HG03575 (cell line): ENCODE results near the gene PROM1.
A peak's percentile ranks its signal among the peaks of the same experiment; 100 is the strongest.

Experiments used
- ATAC-seq: cut with Tn5 transposase; IDR thresholded peaks from one replicate; pipeline ENCODE4 v1.9.1; 2021; ENCODE audit not compliant: unreplicated experiment, insufficient number of reproducible peaks, low FRiP score; ENCODE audit errors: extremely low read depth

PROM1 gene

DNA sequence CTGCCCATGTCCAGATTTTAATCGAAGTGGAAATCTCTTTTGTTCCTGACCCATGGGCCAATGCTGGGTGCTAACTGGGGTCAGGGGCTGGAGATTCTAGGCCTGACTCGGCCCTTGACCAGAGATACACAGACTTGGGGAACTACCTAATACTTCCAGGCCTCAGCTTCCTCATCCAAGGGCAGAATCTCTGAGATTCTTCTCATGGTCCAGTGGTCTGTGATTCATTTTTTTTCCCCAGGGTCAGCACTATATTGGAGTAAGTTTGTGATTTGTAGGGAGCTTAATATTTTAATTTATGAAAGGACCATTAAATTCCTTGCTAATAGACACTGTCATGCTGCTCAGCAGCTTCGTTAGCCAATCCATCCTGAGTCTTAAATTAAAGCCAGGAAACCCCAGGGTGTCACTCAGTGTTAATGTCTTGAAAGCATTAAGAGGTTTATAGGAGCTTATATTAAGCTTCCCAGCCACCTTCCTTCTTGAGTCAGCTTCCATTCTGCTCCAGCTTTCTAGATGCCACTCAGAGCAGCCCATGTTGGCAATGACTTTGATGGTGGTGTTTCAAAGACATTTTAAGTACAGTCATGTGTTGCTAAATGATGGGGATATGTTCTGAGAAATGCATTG, 27.0 kb upstream of the PROM1 start:
- ATAC-seq, result no peak

DNA sequence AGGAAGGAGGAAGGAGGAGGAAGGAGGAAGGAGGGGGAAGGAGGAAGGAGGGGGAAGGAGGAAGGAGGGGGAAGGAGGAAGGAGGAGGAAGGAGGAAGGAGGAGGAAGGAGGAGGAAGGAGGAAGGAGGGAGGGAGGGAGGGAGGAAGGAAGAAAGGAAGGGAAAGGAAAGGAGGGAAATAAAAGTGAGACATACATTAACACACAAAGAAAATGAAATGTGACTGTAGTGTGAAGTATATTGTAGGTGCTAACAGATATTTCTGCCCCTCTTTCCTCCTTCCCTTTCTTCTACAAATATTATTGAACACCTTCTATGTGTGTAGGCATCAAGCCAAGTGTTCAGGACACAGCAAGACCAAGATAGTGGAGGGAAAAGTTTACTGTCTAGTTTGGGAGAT, 26.4 kb upstream of the PROM1 start:
- ATAC-seq, result no peak

DNA sequence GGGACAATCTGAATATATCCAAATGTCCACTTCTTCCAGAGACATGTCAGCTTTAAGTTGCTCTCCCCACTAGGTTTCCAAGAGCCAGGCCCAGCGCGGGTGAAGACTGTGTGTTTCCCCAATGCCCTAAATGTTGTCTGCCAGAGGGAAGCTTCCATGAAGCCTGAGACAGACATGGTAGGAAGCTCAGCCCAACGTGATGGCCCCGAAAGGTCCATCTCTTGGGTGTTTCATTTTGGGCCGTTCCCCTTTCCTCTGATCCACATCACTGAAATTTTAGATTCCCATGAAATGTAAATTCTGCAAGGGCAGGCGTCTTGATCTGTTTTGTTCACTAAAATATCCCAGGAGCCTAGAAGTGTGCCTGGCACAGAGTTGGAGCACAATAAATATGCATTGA, 25.4 kb upstream of the PROM1 start:
- ATAC-seq, result no peak

DNA sequence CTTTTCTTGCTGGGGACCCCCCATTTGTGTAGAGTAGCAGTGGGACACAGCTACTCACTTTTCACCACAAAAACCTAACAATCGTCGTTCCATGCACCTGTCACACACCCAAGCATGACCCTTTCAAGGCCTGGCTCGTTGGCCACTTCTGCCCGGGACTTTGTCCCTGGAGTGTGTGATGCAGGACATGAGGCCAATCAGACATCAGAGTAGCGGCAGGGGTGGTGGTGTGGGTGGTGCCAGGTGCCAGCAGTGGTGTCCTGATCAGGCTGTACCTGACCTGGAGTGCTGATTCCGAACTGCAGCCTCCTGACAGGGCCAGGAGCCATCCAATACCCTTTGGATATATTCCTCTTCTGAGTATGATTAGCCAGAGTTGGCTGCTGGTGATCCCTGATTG, 23.1 kb upstream of the PROM1 start:
- no peak for ATAC-seq

DNA sequence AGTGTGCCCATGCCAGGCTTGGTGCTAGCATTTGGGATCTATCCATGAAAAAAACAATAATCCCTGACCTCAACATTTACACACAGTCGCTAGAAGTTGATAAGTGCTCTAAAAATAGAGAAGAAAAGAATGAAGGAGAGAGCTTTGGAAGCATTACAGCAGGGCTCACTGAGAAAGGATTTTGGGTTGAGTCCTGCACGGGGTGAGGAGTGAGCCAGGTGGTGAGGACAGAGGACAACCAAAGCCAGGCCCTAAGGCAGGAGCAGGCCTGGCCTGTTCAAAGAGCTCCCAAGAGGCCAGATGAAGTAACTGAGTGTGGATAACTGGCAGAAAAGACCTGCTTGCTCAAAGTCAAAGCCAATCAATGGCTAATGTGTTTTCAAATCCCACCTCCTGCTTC, 20.7 kb upstream of the PROM1 start:
- ATAC-seq, result no peak

DNA sequence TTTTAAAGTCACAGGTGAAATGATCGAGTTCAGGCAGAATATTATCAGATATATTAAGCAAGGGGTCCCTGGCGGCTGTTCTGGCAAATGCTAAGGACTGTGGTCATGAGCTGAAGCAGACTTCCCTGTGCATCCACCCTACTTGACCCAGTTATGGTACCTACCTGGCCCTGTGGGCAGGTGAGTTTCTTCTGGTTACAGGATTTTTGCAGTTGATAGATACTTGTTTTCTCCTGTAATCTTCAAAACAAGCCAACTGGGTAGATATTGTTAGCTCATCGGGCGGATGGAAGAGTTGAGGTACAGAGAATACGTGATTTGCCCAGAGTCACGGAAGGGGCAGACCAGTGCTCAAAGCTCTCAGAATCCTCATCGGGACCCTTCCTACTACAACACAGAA, 18.5 kb upstream of the PROM1 start:
- ATAC-seq, result no peak

DNA sequence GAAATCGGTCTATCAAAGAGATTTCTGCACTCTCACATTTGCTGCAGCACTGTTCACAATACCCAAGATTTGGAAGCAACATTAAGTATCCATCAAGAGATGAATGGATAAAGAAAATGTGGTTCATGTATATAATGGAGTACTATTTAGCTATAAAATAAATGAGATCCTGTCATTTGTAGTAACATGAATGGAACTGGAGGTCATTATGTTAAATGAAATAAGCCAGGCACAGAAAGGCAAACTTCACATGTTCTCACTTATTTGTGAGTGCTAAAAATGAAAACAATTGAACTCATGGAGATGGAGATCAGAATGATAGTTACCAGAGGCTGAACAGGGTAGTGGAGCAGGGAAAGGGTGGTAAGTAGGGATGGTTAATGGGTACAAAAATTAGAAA, 17.0 kb upstream of the PROM1 start:
- ATAC-seq, result no peak

DNA sequence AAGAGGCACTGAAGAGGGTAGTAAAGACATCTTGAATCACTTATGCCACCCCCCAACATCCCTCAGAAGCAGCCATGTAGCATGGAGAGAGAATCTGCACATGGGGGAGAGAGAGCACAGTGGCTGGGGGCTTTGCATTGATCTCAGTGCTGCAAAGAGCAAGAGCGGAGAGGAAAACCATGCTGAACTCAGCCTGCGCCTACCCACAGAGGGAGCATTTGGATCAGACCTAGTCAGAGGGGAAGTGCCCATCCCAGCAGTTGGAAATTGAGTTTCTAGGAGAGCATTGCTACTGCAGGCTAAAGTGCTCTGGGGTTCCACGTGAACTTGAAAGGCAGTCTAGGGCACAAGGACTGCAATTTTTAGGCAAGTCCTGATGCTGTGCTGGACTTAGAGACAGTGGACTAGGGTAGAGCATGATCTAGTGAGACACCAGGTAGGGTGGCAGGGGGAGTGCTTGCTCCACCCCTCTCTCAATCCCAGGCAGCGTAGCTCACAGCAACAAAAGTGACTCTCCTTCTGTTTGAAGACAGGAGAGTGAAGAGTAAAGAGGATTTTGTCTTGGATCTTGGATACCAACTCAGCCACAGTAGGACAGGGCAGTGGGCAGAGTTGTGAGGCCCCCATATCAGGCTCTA, 9.0 kb upstream of the PROM1 start:
- no peak for ATAC-seq

DNA sequence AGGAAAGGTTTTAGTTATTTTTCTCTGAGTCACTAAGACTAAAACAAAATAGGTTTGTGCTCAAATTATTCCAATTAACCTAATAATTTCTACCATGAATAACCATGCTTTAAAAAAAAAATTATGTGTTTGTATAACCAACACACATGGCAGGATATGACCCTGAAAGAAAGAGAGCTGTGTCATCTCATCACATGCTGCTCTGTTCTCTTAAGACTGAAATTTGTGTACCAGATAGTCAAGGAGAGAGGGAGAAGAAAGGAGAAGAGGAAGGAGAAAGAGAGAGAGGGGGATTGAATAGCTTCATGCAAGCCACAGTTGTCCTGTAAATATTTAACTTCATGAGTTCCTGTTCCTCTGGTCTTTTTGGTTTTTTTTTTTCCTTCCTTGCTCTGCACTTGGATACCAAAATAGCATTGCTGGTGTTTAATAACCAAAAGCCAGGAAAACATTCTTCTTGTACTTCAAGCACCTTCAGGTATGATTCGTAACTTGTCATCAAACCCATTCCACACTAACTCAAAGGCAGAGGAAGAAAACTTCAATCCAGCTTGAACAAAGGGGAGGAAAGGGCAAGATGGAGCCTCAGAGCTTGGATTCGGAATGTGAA, 6.4 kb upstream of the PROM1 start:
- no peak for ATAC-seq

DNA sequence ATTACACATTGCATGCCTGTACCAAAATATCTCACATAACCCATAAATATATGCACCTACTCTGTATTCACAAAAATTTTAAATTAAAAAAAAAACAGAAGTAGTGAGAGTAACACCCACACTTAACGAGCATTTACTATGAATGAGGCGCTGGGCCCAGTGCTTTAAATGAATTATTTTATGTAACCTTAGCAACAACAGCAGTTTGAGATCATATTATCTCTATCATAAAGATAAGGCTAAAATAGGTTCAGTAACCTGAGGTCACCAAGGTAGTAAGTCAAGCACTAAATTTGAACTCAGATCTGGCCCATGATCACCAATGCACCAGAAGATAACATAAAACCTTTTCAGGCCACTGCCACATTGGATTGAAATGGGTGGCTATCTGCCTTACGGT, 5.3 kb upstream of the PROM1 start:
- ATAC-seq, result no peak

DNA sequence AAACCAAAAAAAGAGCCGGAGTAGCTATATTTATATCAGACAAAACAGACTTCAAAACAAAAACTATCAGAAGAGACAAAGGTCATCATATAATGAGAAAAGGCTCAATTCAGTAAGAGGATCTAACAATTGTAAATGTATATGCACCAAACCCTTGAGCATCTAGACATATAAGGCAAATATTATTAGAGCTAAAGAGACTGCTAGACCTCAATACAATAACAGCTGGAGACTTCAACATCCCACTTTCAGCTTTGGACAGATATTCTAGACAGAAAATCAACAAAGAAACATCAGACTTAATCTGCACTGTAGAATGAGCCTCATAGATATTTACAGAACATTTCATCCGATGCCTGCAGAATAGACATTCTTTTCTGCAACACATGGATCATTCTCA, 4.8 kb upstream of the PROM1 start:
- ATAC-seq, result no peak

DNA sequence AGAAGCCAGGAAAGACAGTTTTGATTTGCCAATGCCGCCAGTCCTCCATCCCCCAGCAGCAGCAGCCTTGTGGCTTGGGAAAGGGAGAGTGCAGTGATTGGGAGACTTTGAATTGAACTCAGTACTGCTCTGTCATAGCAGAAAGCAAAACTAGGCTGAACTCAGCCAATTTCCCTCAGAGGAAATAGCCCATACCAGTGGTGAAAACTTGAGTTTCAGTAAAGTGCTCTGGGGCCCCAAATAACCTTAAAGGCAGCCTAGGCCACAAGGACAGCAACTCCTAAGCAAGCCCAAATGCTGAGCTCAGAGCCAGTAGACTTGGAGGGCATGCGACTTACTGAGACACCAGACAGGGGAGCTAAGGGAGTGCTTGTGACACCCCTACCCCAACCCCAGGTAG, 2.0 kb upstream of the PROM1 start:
- no peak for ATAC-seq

DNA sequence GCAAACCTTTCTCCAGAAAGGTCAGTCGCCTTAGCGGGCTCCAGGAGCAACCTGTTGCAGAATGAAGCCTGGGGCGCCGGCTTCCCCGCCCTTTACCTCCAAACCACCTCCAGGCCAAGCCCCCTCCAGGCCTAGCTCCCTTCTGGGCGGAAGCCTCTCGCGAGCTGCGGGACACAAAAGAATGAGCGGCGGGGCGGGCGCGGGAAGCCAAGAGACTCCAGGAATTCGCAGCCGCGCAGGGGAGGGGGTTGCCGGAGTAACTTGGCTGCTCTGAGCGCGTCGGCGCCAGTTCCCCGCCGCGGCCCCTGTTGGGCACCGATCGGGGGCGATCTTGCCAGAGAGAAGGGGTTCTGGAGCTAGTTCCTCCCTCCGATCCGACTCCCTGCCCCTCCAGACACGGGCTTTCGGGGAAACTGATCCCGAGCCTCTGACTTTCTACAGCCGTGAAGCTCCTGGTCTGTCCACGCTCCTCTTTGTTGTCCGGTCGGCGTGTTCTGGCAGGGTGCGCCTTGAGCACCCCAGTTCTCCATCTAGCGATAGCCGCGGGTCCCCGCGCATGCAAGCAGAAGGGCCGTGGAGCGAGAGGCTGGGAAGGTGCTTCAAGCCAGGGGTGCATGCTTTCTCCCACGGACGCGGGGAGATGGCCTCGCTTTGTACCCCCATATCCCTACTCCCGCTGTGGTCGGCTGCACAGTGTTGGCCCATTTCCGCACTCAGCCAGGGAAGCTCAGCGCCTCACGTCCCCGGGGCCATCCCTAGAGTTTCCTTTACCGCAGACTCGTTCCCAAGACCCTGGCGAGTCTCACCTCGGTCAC, 1.2 kb downstream of the PROM1 start:
- no peak for ATAC-seq

DNA sequence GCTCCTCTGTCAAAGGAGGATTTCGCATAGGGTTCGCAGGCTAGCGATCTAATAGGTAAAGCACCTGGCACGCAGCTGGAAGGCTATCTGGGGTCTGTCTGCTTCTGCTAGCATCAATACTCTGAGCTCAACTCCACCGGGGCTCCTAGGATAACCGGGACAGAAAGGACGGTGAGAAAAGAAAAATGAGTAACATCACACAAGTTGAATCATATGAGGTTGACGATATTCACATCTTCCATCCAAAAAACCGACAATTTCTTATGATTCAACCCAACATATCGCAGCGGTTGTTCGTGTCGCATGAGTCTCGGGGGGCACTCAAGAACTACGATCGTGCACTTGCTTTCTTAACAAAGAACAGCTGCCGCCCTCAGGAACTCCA, 1.8 kb downstream of the PROM1 start:
- ATAC-seq, result no peak

DNA sequence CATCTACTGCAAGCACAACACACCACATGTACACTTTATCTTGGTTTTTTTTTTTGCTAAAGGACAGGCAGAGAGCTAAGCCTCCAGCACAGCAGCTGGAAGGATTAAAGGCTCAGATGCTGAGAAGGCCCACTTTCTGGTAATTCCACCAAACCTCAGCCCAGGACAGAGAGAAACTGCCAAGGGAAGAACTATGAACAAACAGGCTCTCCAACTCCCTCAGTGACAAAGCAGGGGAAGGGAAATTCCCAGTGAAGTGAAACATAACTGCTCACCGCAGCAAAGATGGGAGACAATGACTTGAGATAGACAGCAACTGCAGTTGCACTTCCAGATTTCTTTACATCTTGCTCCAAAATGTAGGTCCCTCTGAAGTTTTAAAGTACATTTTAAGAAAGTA, 4.8 kb downstream of the PROM1 start:
- peak; percentile 80 for ATAC-seq

DNA sequence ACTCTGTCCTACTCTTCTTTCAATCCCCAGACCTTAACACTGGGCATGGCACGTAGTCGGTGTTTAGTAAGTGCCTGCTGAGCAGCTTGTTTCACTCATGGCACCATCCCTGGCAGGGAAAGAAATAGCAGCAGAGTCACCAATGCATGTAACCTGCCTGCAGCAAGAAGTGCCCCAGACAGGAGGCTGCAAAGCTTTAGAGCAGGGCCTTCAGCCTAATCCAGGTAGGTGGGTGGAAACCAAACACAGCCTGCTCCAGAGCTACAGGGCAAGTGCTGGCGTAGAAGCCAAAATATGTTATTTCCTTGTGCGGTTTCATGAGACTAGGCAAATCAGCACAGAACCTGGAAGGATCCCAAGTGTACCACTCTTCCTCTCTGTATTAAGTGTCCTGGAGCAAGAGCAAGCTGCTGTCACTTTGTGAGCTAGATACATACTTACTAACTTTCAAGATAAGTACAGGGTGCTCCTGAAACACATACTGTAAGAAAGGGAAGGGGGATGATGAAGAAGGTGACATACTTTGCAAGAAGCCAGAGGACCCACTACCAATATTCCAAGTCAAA, 5.5 kb downstream of the PROM1 start:
- ATAC-seq, result no peak

DNA sequence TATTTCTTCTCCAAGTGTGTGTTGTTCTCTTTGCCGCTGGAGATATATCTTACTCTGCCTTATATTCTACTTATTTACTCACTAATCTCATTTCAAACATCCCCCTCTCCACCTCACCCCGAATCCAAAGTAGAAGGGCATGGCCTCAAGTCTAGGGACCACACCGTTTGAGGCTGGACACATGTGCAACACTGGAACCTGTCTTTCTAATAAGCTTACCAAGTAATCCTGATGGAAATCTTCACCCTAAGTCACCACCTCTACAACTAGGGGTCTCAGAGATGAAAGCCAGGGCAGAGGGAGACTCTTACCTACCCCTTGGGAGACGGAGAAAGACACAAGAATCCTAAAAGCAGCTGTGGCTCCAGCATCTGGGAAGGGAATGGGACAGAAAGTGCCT, 6.0 kb downstream of the PROM1 start:
- no peak for ATAC-seq

DNA sequence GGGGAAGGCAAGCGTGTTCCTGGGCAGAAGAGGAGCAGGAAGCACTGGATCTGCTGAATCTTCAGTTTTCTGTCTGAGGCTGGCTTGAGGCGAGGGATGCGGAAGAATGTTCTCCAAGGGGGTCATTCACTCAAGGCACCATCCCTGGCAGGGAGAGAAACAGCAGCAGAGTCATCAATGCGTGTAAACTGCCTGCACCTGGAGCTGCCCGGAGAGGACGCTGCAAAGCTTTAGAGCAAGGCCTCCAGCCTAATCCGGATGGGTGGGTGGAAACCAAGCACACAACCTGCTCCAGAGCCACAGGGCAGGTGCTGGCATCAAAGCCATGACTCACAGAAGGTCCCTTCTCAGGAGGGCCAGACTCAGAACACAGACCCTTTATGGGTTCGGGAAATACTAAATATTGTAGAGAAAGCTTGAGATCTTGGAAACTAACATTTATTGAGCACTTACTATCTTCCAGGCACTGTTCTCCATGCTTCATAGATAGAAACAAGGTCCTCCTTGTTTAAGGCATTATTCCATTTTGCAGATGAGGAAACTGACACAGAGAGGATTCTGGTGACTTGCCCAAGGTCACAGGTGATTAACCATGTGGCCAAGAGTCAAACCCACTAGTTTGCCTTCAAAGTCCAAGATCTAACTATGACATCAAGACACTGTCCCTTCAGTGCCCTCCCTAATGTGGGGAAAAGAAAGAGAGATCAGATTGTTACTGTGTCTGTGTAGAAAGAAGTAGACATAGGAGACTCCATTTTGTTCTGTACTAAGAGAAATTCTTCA, 7.7 kb downstream of the PROM1 start:
- ATAC-seq, result no peak

DNA sequence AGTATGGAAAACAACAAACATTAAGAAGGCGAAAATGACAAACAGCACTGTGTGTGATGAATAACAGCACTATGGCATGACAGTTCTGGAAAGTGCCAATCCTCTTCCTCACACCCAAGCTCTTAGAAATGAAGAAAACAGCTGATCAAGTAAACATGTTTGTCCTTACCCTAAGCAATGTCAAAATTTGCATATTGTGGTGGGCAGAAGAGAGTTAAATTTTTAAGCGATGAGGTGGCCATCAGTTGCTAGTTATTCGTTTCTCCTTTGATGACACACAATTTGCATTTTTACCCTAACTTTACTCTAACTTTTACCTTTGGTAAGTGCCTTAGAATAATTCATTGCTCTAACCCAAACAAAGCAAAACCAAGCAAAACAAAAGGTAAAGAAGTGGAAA, 8.8 kb downstream of the PROM1 start:
- ATAC-seq, result no peak
